Measurements from ENCODE around the gene ZNF329.
A peak's percentile ranks its signal among the peaks of the same experiment; 100 is the strongest.

Gene ZNF329

GRCh38 chr19:58117841-58118575, 32.6 kb downstream of the ZNF329 start:
- DNase-seq, result peak; percentile 93

- DNase-seq, result no peak
These were observed 42.1 kb downstream of the ZNF329 start for GRCh38 chr19:58108546-58108817.

GRCh38 chr19:58107778-58108545, 42.6 kb downstream of the ZNF329 start:
- DNase-seq, result no peak

- no peak for DNase-seq
These were observed 51.9 kb downstream of the ZNF329 start for GRCh38 chr19:58098682-58098998.

GRCh38 chr19:58097781-58098681, 52.6 kb downstream of the ZNF329 start, which contains the start of gene ZSCAN18:
TSS of gene ZSCAN18 (minus strand) at chr19:58098231. CDS start at chr19:58090267, 7,964 bp downstream.
- peak; percentile 99 for DNase-seq

- no peak for DNase-seq
These were observed 53.2 kb downstream of the ZNF329 start for GRCh38 chr19:58097349-58097748.

GRCh38 chr19:58096884-58097283, 53.7 kb downstream of the ZNF329 start:
- no peak for DNase-seq

GRCh38 chr19:58095328-58095727, 55.3 kb downstream of the ZNF329 start:
- DNase-seq, result no peak

GRCh38 chr19:58093071-58093470, 57.5 kb downstream of the ZNF329 start:
- no peak for DNase-seq

- DNase-seq, result no peak
These were observed 59.2 kb downstream of the ZNF329 start for GRCh38 chr19:58091251-58091995.

- no peak for DNase-seq
These were observed 60.7 kb downstream of the ZNF329 start for GRCh38 chr19:58089846-58090245.

- no peak for DNase-seq
These were observed 62.0 kb downstream of the ZNF329 start for GRCh38 chr19:58088521-58089052.

GRCh38 chr19:58086825-58087710, 63.5 kb downstream of the ZNF329 start:
- DNase-seq, result no peak

- no peak for DNase-seq
These were observed 65.2 kb downstream of the ZNF329 start for GRCh38 chr19:58085348-58085875.

- no peak for DNase-seq
These were observed 65.8 kb downstream of the ZNF329 start for GRCh38 chr19:58084596-58085347.

GRCh38 chr19:58083021-58083420, 67.6 kb downstream of the ZNF329 start:
- DNase-seq, result no peak

- no peak for DNase-seq
These were observed 70.8 kb downstream of the ZNF329 start for GRCh38 chr19:58079792-58080191.
